Esophagus muscularis mucosa (tissue), 4 donors: Measurements from ENCODE around the gene CDC25B. TPM values are rescaled to one million over a fixed set of nuclear protein-coding genes. Genes with fewer than 3 reads are reported as not detected.

Experiments used
- DNase-seq: peaks from one replicate; pipeline ENCODE4 v3.0.0-alpha.2; 2017; ENCODE audit errors: extremely low spot score
- H3K27ac ChIP-seq, 4 donors: fragments of 200-600 bp; sonication (generic); replicated peaks in 1 of 4; 1 replicate in 3 of 4; 2 replicates in 1 of 4; pipeline ENCODE4 v1.5.1; 2016 to 2019; ENCODE audit warnings: mild to moderate bottlenecking in 1 of 4
- H3K27me3 ChIP-seq, 4 donors: fragments of 200-600 bp; sonication (generic); one replicate each; pipeline versions ENCODE4 v1.5.1 to v1.6.0; 2016 to 2019
- H3K36me3 ChIP-seq, 4 donors: fragments of 200-600 bp; sonication (generic); one replicate each; pipeline ENCODE4 v1.5.1; 2016 to 2019
- H3K4me1 ChIP-seq, 4 donors: fragments of 200-600 bp; sonication (generic); one replicate each; pipeline ENCODE4 v1.5.1; 2016 to 2019
- H3K4me3 ChIP-seq, 4 donors: fragments of 200-600 bp; sonication (generic); 1 replicate in 2 of 4; 2 replicates in 2 of 4; pipeline ENCODE4 v1.5.1; 2016 to 2019; ENCODE audit warnings: mild to moderate bottlenecking in 4 of 4, moderate library complexity in 1 of 4
- H3K9me3 ChIP-seq, 4 donors: fragments of 200-600 bp; sonication (generic); 1 replicate in 3 of 4; 2 replicates in 1 of 4; pipeline ENCODE4 v1.5.1; 2016 to 2019
- EP300 ChIP-seq: sonication (generic); formaldehyde crosslinking; IDR thresholded peaks from one replicate; pipeline ENCODE4 v1.6.1; 2017; ENCODE audit warnings: antibody characterized with exemption
- POLR2A ChIP-seq: fragments of 450-650 bp; IDR thresholded peaks from one replicate; pipeline ENCODE4 v1.6.1; 2017; ENCODE audit warnings: antibody characterized with exemption, moderate library complexity, mild to moderate bottlenecking, low read depth
- POLR2AphosphoS5 ChIP-seq, 2 donors: sonication (generic); formaldehyde crosslinking; IDR thresholded peaks; one replicate each; pipeline ENCODE4 v1.6.1; 2017; ENCODE audit warnings: antibody characterized with exemption in 2 of 2
- WGBS: methylation state at CpG from one replicate; pipeline ENCODE4 v1.1.5; 2018; 5-methylcytosine and 5-hydroxymethylcytosine counted together
- intact Hi-C: fragments of 100-400 bp; cut with DNase I; formaldehyde crosslinking; loops from one replicate; pipeline ENCODE4 v1.15.1; 2023
- total RNA-seq, 4 donors: library from RNA; depleted of rRNA; stranded (reverse); fragments of >200 nt; gene quantifications; one replicate each; pipeline versions ENCODE4 v1.1.0 to v1.2.1, GENCODE V29; 2016
- TF ChIP-seq, protein P1 (sequence below), 3 experiments: fragments of 200-600 bp in 2 of 3; fragments of 450-650 bp in 1 of 3; sonication (generic) in 2 of 3; IDR thresholded peaks; one replicate each; pipeline ENCODE4 v1.5.1; 2017 to 2019; ENCODE audit warnings: antibody characterized with exemption in 3 of 3, mild to moderate bottlenecking in 2 of 3, moderate library complexity in 1 of 3

Gene CDC25B
- total RNA-seq, 4 donors from 2014 or later = 29.9 to 43.1 (median 35.6) TPM

DNA sequence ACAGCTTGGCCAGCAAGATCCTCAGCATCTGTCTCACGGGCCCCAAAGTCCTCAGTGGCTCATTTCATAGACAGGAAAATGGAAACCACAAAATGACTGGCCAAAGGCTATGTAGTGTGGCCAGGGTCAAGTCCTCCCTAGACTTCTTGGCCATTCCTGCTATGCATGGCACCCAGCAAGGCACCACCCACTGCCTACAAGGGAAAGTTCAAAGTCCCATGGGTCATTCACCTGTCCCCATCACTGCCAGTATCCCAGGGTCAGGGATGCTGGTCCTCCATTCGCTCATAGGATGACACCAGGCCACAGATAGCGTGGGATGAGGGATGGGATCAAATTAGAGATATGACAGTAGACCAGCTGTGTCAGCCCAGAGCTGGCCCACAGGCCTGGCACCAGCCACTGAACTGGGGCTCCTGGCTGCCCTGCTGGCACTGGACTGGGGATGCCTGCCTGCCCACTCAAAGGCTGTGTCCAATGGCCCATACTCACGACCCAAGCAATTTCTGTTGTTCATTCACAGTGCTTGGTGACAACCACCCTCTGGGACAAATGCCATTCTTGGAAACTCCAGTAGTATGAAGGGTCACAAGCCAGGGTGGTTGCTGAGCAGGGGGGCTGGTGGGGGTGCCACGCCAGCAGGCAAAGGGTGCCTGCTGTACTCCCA, 40.2 kb upstream of the CDC25B start:
- no peak for DNase-seq
- intact Hi-C loops = no loop called here
- H3K4me1 ChIP-seq = peaks cover 25 to 74% (median 53%) of the 10 kb centered on the region in 4 donors
- no peaks in the 10 kb centered on the region for H3K27me3 ChIP-seq
- 83% methylated on average over 2 of the region's 5 CpGs for WGBS
- peaks cover 0 to 71% (median 36%) of the 10 kb centered on the region in 4 donors for H3K36me3 ChIP-seq
- H3K9me3 ChIP-seq = no peaks in the 10 kb centered on the region
- TF ChIP-seq POLR2A (no peak), EP300 (no peak), POLR2AphosphoS5 (IDR thresholded peaks at IDR 0.05) (no peak)
- TF ChIP-seq, protein P1, sequence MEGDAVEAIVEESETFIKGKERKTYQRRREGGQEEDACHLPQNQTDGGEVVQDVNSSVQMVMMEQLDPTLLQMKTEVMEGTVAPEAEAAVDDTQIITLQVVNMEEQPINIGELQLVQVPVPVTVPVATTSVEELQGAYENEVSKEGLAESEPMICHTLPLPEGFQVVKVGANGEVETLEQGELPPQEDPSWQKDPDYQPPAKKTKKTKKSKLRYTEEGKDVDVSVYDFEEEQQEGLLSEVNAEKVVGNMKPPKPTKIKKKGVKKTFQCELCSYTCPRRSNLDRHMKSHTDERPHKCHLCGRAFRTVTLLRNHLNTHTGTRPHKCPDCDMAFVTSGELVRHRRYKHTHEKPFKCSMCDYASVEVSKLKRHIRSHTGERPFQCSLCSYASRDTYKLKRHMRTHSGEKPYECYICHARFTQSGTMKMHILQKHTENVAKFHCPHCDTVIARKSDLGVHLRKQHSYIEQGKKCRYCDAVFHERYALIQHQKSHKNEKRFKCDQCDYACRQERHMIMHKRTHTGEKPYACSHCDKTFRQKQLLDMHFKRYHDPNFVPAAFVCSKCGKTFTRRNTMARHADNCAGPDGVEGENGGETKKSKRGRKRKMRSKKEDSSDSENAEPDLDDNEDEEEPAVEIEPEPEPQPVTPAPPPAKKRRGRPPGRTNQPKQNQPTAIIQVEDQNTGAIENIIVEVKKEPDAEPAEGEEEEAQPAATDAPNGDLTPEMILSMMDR (IDR thresholded peaks at IDR 0.05) = no peak
- H3K27ac ChIP-seq = no peak overlapping the region
- H3K4me3 ChIP-seq = no peak overlapping the region

DNA sequence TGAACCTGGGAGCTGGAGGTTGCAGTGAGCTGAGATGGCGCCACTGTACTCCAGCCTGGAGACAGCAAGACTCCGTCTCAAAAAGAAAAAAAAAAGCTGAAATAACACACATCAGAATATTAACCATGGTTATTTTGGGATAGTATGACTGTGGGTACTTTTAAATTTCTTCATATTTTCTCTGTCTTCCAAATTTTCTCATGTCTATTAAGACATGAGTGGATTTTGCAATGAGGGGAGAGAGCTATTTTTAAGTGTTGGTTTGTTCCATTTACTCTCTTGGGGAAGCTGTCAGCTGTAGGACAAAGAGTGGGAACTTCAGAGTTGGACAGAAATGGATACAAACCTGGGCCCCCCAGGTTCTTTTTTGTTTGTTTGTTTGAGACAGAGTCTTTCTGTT, 38.8 kb upstream of the CDC25B start:
- Histone ChIP-seq H3K4me3 (no peak overlapping the region), H3K27ac (peak overlapping the region; percentile 36 to 91 (median 53)), H3K9me3 (no peaks in the 10 kb centered on the region), H3K27me3 (no peaks in the 10 kb centered on the region), H3K4me1 (peaks cover 18 to 76% (median 57%) of the 10 kb centered on the region in 4 donors), H3K36me3 (peaks cover 0 to 62% (median 24%) of the 10 kb centered on the region in 4 donors)
- no peak for DNase-seq
- 86% methylated on average over 2 of the region's 2 CpGs for WGBS
- intact Hi-C loops = no loop called here
- no peak for TF ChIP-seq POLR2A
- TF ChIP-seq POLR2AphosphoS5 (IDR thresholded peaks at IDR 0.05) = no peak
- no peak for TF ChIP-seq EP300
- TF ChIP-seq, protein P1 (IDR thresholded peaks at IDR 0.05) = no peak

DNA sequence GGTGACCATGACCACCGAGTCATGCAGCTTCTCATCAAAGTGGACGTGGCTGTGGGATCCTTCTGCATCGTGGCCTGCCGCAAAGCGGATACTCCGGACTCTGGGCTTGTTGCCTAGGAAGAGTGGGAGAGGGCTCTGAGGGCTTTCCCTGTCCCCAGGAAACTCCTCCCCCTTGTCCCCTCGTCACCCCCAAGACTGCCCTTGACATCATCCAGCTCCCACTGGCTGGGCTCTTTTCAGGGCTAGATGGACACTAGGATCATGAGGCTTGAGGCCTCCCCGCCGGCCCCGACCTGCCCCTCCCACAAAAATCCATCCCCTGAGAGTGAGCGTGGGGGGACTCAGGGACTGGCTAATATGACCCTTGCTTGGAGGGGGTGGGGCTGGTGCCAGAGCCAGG, 37.5 kb upstream of the CDC25B start:
- WGBS = 83% methylated on average over 6 of the region's 11 CpGs
- H3K9me3 ChIP-seq = no peaks in the 10 kb centered on the region
- intact Hi-C loops = no loop called here
- TF ChIP-seq, protein P1 (IDR thresholded peaks at IDR 0.05) = no peak
- no peak for TF ChIP-seq POLR2A
- no peak for TF ChIP-seq EP300
- no peak for TF ChIP-seq POLR2AphosphoS5 (IDR thresholded peaks at IDR 0.05)
- peak overlapping the region; percentile 27 to 94 (median 71) for H3K27ac ChIP-seq
- no peak overlapping the region for H3K4me3 ChIP-seq
- H3K4me1 ChIP-seq = peaks cover 5 to 74% (median 56%) of the 10 kb centered on the region in 4 donors
- peaks cover 0 to 58% (median 23%) of the 10 kb centered on the region in 4 donors for H3K36me3 ChIP-seq
- no peaks in the 10 kb centered on the region for H3K27me3 ChIP-seq
- no peak for DNase-seq

DNA sequence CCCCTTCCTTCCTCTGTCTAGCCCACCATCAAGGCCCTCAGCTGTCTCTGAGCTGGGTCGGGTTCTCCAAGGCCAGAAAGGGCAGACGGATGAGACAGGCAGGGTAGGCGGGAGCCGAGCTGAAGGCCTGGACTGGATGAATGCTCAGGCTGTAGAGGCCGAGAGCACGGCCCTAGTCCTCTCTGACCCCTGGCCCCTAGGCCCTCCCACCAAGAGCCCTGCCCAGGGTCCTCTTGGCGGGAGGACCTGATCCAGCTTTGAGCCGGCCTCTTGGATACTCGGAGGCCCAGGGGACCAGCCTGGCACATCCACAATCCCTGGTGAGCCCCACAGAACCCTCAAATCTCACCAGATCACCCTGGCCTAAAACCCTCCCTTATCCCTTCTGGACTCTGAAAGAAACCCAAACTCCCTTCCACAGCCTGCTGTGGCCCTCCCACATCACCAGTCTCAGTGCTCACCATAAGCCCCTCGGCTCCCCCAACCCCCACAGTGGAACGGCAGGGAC, 36.7 kb upstream of the CDC25B start:
- H3K36me3 ChIP-seq = peaks cover 0 to 51% (median 19%) of the 10 kb centered on the region in 4 donors
- no peak for DNase-seq
- H3K27ac ChIP-seq = peak overlapping the region; percentile 27 to 94 (median 63)
- no peaks in the 10 kb centered on the region for H3K27me3 ChIP-seq
- intact Hi-C loops = no loop called here
- WGBS = 51% methylated on average over 2 of the region's 11 CpGs
- H3K4me3 ChIP-seq = no peak overlapping the region
- H3K9me3 ChIP-seq = no peaks in the 10 kb centered on the region
- H3K4me1 ChIP-seq = peaks cover 0 to 74% (median 60%) of the 10 kb centered on the region in 4 donors
- TF ChIP-seq POLR2AphosphoS5 (IDR thresholded peaks at IDR 0.05) = no peak
- TF ChIP-seq EP300 = no peak
- TF ChIP-seq, protein P1 (IDR thresholded peaks at IDR 0.05) = no peak
- TF ChIP-seq POLR2A = no peak
